Activated T-helper 1 cell treated with anti-CD3 and anti-CD28 coated beads, Interleukin-2, amount 50 U/mL, for 16 hours (primary cell): ENCODE data around the gene POTEC.
"Not testable (repeated sequence)": the region's sequence is repeated elsewhere in the genome, so short reads cannot be mapped to it uniquely, and the experiment has no call there.

ENCODE experiments used
- DNase-seq, 2 donors: peaks; one replicate each; pipeline ENCODE4 v3.0.0-alpha.2; 2020; ENCODE audit warnings: low read depth in 1 of 2, low spot score in 1 of 2

The POTEC gene

GRCh38 chr18:14543446-14543964 lies at the start of gene POTEC:
Gene POTEC, minus strand, starts transcription at chr18:14543600. Its CDS starts 454 bp downstream, at chr18:14543146.
- not testable (repeated sequence) for DNase-seq

- DNase-seq: no peak
Measured at GRCh38 chr18:14577971-14578370, 34.6 kb upstream of the POTEC start.

- DNase-seq: not testable (repeated sequence)
Measured at GRCh38 chr18:14559502-14559901, 16.1 kb upstream of the POTEC start.

GRCh38 chr18:14531659-14532058 lies 11.7 kb downstream of the POTEC start:
- not testable (repeated sequence) for DNase-seq

- DNase-seq: not testable (repeated sequence)
Measured at GRCh38 chr18:14510707-14511106, 32.7 kb downstream of the POTEC start.

- not testable (repeated sequence) for DNase-seq
Measured at GRCh38 chr18:14503691-14504090, 39.7 kb downstream of the POTEC start.

- DNase-seq: not testable (repeated sequence)
Measured at GRCh38 chr18:14501894-14502293, 41.5 kb downstream of the POTEC start.

- not testable (repeated sequence) for DNase-seq
Measured at GRCh38 chr18:14489256-14490014, 54.0 kb downstream of the POTEC start.

GRCh38 chr18:14488789-14489188 lies 54.6 kb downstream of the POTEC start:
- DNase-seq: not testable (repeated sequence)

GRCh38 chr18:14486926-14487580 lies 56.3 kb downstream of the POTEC start:
- DNase-seq: not testable (repeated sequence)

- not testable (repeated sequence) for DNase-seq
Measured at GRCh38 chr18:14479076-14479475, 64.3 kb downstream of the POTEC start.

GRCh38 chr18:14475520-14475919 lies 67.9 kb downstream of the POTEC start:
- DNase-seq: not testable (repeated sequence)

GRCh38 chr18:14474752-14475151 lies 68.6 kb downstream of the POTEC start:
- DNase-seq: not testable (repeated sequence)

- DNase-seq: not testable (repeated sequence)
Measured at GRCh38 chr18:14474007-14474720, 69.2 kb downstream of the POTEC start.

- not testable (repeated sequence) for DNase-seq
Measured at GRCh38 chr18:14473250-14474006, 70.0 kb downstream of the POTEC start.

- DNase-seq: not testable (repeated sequence)
Measured at GRCh38 chr18:14471286-14471685, 72.1 kb downstream of the POTEC start.

GRCh38 chr18:14470446-14470845 lies 73.0 kb downstream of the POTEC start:
- DNase-seq: not testable (repeated sequence)

GRCh38 chr18:14470046-14470445 lies 73.4 kb downstream of the POTEC start:
- DNase-seq: not testable (repeated sequence)

GRCh38 chr18:14465989-14466388 lies 77.4 kb downstream of the POTEC start:
- not testable (repeated sequence) for DNase-seq
